Nephron progenitor cell (in vitro differentiated cells): ENCODE data around the gene SCIN.

Experiments
- DNase-seq: peaks from one replicate; pipeline ENCODE4 v3.0.0; 2021
- H3K27ac Mint-ChIP-seq: 2 replicates; pipeline ENCODE4 v1.8.0; 2021; ENCODE audit warnings: mild to moderate bottlenecking, moderate library complexity, mixed read lengths
- H3K27me3 Mint-ChIP-seq: 2 replicates; pipeline ENCODE4 v1.8.0; 2021; ENCODE audit warnings: mild to moderate bottlenecking, low read depth, mixed read lengths; ENCODE audit not compliant: poor library complexity
- H3K36me3 Mint-ChIP-seq: 2 replicates; pipeline ENCODE4 v1.8.0; 2021; ENCODE audit warnings: low read depth, mixed read lengths
- H3K4me1 Mint-ChIP-seq: 2 replicates; pipeline ENCODE4 v1.8.0; 2021; ENCODE audit warnings: mixed read lengths
- H3K4me3 Mint-ChIP-seq: 2 replicates; pipeline ENCODE4 v1.8.0; 2021; ENCODE audit warnings: mild to moderate bottlenecking, moderate library complexity, mixed read lengths
- H3K9me3 Mint-ChIP-seq: 2 replicates; pipeline ENCODE4 v1.8.0; 2021; ENCODE audit warnings: mild to moderate bottlenecking, moderate library complexity, mixed read lengths
- TF ChIP-seq, protein P1 (sequence below): fragments of 200-600 bp; sonication (generic); IDR thresholded peaks from 2 replicates; pipeline ENCODE4 v1.5.0; 2021; ENCODE audit warnings: antibody characterized with exemption

The SCIN gene

GRCh38 chr7:12572941-12573575 lies 2.5 kb downstream of the SCIN start:
- peaks cover 71% of the 10 kb centered on the region for H3K27me3 Mint-ChIP-seq
- TF ChIP-seq, protein P1, sequence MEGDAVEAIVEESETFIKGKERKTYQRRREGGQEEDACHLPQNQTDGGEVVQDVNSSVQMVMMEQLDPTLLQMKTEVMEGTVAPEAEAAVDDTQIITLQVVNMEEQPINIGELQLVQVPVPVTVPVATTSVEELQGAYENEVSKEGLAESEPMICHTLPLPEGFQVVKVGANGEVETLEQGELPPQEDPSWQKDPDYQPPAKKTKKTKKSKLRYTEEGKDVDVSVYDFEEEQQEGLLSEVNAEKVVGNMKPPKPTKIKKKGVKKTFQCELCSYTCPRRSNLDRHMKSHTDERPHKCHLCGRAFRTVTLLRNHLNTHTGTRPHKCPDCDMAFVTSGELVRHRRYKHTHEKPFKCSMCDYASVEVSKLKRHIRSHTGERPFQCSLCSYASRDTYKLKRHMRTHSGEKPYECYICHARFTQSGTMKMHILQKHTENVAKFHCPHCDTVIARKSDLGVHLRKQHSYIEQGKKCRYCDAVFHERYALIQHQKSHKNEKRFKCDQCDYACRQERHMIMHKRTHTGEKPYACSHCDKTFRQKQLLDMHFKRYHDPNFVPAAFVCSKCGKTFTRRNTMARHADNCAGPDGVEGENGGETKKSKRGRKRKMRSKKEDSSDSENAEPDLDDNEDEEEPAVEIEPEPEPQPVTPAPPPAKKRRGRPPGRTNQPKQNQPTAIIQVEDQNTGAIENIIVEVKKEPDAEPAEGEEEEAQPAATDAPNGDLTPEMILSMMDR = no peak

DNA sequence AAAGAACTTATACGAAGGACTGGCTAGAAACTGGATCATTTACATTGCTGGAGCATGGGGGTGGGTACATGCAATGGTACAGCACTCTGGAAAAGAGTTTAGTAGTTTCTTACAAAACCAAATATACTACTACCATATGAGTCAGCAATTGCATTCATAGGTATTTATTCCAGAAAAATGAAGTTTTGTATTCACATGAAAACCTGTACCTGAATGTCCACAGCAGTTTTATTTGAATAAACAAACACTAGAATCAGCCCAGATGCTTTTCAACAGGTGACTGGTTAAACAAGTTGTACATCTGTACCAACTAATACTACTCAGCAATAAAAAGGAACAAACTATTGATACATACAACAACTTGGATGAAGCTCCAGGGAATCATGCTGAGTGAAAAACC lies 3.4 kb downstream of the SCIN start:
- Mint-ChIP-seq H3K27me3 (peaks cover 66% of the 10 kb centered on the region), H3K9me3 (no peaks in the 10 kb centered on the region), H3K4me1 (peaks cover 12% of the 10 kb centered on the region), H3K36me3 (no peaks in the 10 kb centered on the region), H3K4me3 (no peak overlapping the region), H3K27ac (no peak overlapping the region)
- no peak for DNase-seq
- TF ChIP-seq, protein P1 = no peak

More at GRCh38 chr7:12572941-12573575, 2.5 kb downstream of the SCIN start:
- Mint-ChIP-seq H3K9me3 (no peaks in the 10 kb centered on the region), H3K4me1 (peaks cover 12% of the 10 kb centered on the region), H3K27ac (no peak overlapping the region), H3K4me3 (no peak overlapping the region), H3K36me3 (no peaks in the 10 kb centered on the region)
- no peak for DNase-seq

DNA sequence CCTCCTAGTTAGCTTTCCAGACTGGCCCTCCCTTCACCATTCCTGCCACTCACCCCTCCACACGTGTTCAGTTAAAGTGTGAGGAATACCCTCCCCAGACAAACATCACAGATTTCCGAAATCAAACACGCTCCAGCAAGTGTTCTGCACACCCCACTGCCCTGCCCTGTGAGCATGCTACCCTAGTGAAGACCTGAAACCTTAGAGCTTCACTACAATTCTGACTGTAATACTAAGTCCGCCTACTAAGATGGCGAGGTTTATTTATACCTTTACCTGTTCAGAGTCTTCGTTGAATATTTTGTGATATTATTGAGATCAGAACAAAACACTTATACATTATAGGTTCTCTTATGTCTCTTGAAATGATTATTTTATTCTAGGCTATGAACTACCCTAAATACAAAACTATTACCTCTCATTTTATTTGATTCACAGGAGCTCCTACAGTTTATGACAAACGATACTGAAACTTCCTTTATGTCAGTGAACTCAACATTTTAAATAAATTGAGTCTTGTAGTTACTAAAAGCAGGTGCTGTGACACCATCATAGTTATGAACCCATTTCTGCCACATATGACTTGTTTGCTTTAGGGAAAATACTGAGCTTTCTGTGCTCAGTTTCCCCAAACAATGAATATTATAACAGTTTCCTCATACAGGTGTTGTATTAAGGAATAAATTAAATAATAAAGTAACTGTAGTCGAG lies 8.6 kb downstream of the SCIN start:
- H3K9me3 Mint-ChIP-seq = no peaks in the 10 kb centered on the region
- no peak overlapping the region for H3K27ac Mint-ChIP-seq
- H3K36me3 Mint-ChIP-seq = no peaks in the 10 kb centered on the region
- no peak overlapping the region for H3K4me3 Mint-ChIP-seq
- DNase-seq = no peak
- TF ChIP-seq, protein P1 = no peak
- H3K27me3 Mint-ChIP-seq = peaks cover 15% of the 10 kb centered on the region
- peaks cover 6% of the 10 kb centered on the region for H3K4me1 Mint-ChIP-seq

DNA sequence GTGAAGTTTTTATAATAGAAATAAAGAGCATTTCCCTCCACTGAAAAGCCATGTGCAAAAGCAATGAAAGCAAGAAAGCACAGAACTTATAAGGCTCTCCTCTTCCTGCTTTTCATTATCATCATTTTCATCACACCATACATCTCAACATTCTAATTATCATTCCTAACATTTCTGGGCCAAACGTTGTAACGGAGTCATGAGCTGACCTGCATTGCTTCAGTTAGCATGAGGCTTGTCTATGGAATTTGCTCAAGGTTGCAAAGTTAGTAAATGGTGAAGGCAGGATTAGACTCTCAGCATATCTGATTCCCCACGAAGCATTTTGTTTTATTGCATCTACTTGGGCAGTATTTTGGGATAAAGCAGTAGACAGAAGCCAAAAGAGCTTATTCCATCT lies 11.4 kb downstream of the SCIN start:
- TF ChIP-seq, protein P1 = no peak
- Mint-ChIP-seq H3K36me3 (no peaks in the 10 kb centered on the region), H3K27me3 (peaks cover 3% of the 10 kb centered on the region), H3K4me3 (no peak overlapping the region), H3K9me3 (no peaks in the 10 kb centered on the region), H3K4me1 (peaks cover 6% of the 10 kb centered on the region), H3K27ac (no peak overlapping the region)
- no peak for DNase-seq

GRCh38 chr7:12582362-12582761 lies 11.8 kb downstream of the SCIN start:
- no peak overlapping the region for H3K4me3 Mint-ChIP-seq
- H3K27me3 Mint-ChIP-seq = peaks cover 3% of the 10 kb centered on the region
- H3K36me3 Mint-ChIP-seq = no peaks in the 10 kb centered on the region
- H3K9me3 Mint-ChIP-seq = no peaks in the 10 kb centered on the region
- H3K27ac Mint-ChIP-seq = no peak overlapping the region
- TF ChIP-seq, protein P1 = no peak
- DNase-seq = no peak
- peaks cover 6% of the 10 kb centered on the region for H3K4me1 Mint-ChIP-seq

GRCh38 chr7:12583176-12583575 lies 12.7 kb downstream of the SCIN start:
- H3K4me1 Mint-ChIP-seq = peaks cover 6% of the 10 kb centered on the region
- no peak overlapping the region for H3K27ac Mint-ChIP-seq
- H3K36me3 Mint-ChIP-seq = no peaks in the 10 kb centered on the region
- H3K4me3 Mint-ChIP-seq = no peak overlapping the region
- TF ChIP-seq, protein P1 = no peak
- no peak for DNase-seq
- H3K9me3 Mint-ChIP-seq = peaks cover 2% of the 10 kb centered on the region
- peaks cover 3% of the 10 kb centered on the region for H3K27me3 Mint-ChIP-seq
